ENCODE data around the gene PHIP. TPM values are rescaled to one million over a fixed set of nuclear protein-coding genes. Genes with fewer than 3 reads are reported as not detected.

PHIP gene
- total RNA-seq, 3 donors from 2014 or later: 19.3 to 34.2 (median 22.6) TPM

- no peak for DNase-seq
- Histone ChIP-seq H3K36me3 (ENCODE audit: low read depth) (no peaks in the 10 kb centered on the region), H3K4me1 (ENCODE audit: low read depth) (no peaks in the 10 kb centered on the region), H3K4me3 (no peak overlapping the region), H3K9me3 (no peaks in the 10 kb centered on the region)
- no peak for TF ChIP-seq CTCF (IDR thresholded peaks at IDR 0.05)
- ATAC-seq: no peak
- intact Hi-C loops (cut with DNase I, micrococcal nuclease): no loop called here
Measured at GRCh38 chr6:79010422-79010821, 67.6 kb downstream of the PHIP start.

GRCh38 chr6:79009819-79010218, 68.2 kb downstream of the PHIP start:
- H3K36me3 ChIP-seq (ENCODE audit: low read depth): no peaks in the 10 kb centered on the region
- DNase-seq: no peak
- no peaks in the 10 kb centered on the region for H3K9me3 ChIP-seq
- no peak for ATAC-seq
- H3K4me3 ChIP-seq: no peak overlapping the region
- intact Hi-C loops (cut with DNase I, micrococcal nuclease): no loop called here
- no peak for TF ChIP-seq CTCF (IDR thresholded peaks at IDR 0.05)
- H3K4me1 ChIP-seq (ENCODE audit: low read depth): no peaks in the 10 kb centered on the region

GRCh38 chr6:79005497-79005896, 72.6 kb downstream of the PHIP start:
- H3K4me1 ChIP-seq (ENCODE audit: low read depth): no peaks in the 10 kb centered on the region
- no peaks in the 10 kb centered on the region for H3K9me3 ChIP-seq
- TF ChIP-seq CTCF (IDR thresholded peaks at IDR 0.05): no peak
- no peaks in the 10 kb centered on the region for H3K36me3 ChIP-seq (ENCODE audit: low read depth)
- intact Hi-C loops (cut with DNase I, micrococcal nuclease): no loop called here
- no peak overlapping the region for H3K4me3 ChIP-seq
- DNase-seq: no peak
- ATAC-seq: no peak

GRCh38 chr6:79005024-79005423, 73.0 kb downstream of the PHIP start:
- intact Hi-C loops (cut with DNase I, micrococcal nuclease): no loop called here
- Histone ChIP-seq H3K9me3 (no peaks in the 10 kb centered on the region), H3K4me1 (ENCODE audit: low read depth) (no peaks in the 10 kb centered on the region), H3K4me3 (no peak overlapping the region), H3K36me3 (ENCODE audit: low read depth) (no peaks in the 10 kb centered on the region)
- DNase-seq: no peak
- TF ChIP-seq CTCF (IDR thresholded peaks at IDR 0.05): no peak
- ATAC-seq: no peak

GRCh38 chr6:79004239-79004638, 73.8 kb downstream of the PHIP start:
- intact Hi-C loops (cut with DNase I, micrococcal nuclease): no loop called here
- ATAC-seq (no peak), DNase-seq (no peak)
- Histone ChIP-seq H3K36me3 (ENCODE audit: low read depth) (no peaks in the 10 kb centered on the region), H3K9me3 (no peaks in the 10 kb centered on the region), H3K4me3 (no peak overlapping the region), H3K4me1 (ENCODE audit: low read depth) (no peaks in the 10 kb centered on the region)
- TF ChIP-seq CTCF (IDR thresholded peaks at IDR 0.05): no peak

- ATAC-seq: no peak
- TF ChIP-seq CTCF (IDR thresholded peaks at IDR 0.05): no peak
- Histone ChIP-seq H3K36me3 (ENCODE audit: low read depth) (no peaks in the 10 kb centered on the region), H3K4me3 (no peak overlapping the region), H3K4me1 (ENCODE audit: low read depth) (no peaks in the 10 kb centered on the region), H3K9me3 (no peaks in the 10 kb centered on the region)
- intact Hi-C loops (cut with DNase I, micrococcal nuclease): no loop called here
- DNase-seq: no peak
Measured at GRCh38 chr6:79001415-79001814, 76.6 kb downstream of the PHIP start.

All from mucosa of descending colon (tissue), 3 donors.